Liver (tissue), 9 donors: ENCODE data around the gene DLEC1. TPM values are rescaled to one million over a fixed set of nuclear protein-coding genes. Genes with fewer than 3 reads are reported as not detected.

Source experiments
- DNase-seq: peaks from one replicate; pipeline ENCODE4 v3.0.0-alpha.2; 2017; ENCODE audit warnings: low spot score
- H3K27ac ChIP-seq, 2 donors: one replicate each; pipeline ENCODE4 v1.7.0; 2013; ENCODE audit warnings: inconsistent platforms in 2 of 2, low read length in 2 of 2, control low read depth in 1 of 2, low read depth in 1 of 2, mild to moderate bottlenecking in 1 of 2
- H3K27me3 ChIP-seq, 4 donors: one replicate each; pipeline versions ENCODE4 v1.6.1 to v1.7.0; 2013; ENCODE audit warnings: low read length in 3 of 4, inconsistent platforms in 1 of 4, mild to moderate bottlenecking in 1 of 4, moderate library complexity in 1 of 4; ENCODE audit not compliant: control insufficient read depth in 4 of 4, insufficient read depth in 4 of 4
- H3K36me3 ChIP-seq, 4 donors: one replicate each; pipeline versions ENCODE4 v1.6.1 to v1.7.0; 2013; ENCODE audit warnings: low read length in 3 of 4, mild to moderate bottlenecking in 3 of 4, low read depth in 1 of 4, moderate library complexity in 1 of 4; ENCODE audit not compliant: control insufficient read depth in 4 of 4, insufficient read depth in 3 of 4
- H3K4me1 ChIP-seq, 4 donors: one replicate each; pipeline versions ENCODE4 v1.6.1 to v1.7.0; 2013; ENCODE audit warnings: low read length in 3 of 4, mild to moderate bottlenecking in 3 of 4, moderate library complexity in 1 of 4; ENCODE audit not compliant: control insufficient read depth in 4 of 4, insufficient read depth in 4 of 4
- H3K4me3 ChIP-seq, 3 donors: one replicate each; pipeline versions ENCODE4 v1.6.1 to v1.7.0; 2013; ENCODE audit warnings: low read length in 3 of 3, control low read depth in 1 of 3, low read depth in 1 of 3, mild to moderate bottlenecking in 1 of 3
- H3K9ac ChIP-seq, 2 donors: one replicate each; pipeline ENCODE4 v1.7.0; 2013; ENCODE audit warnings: low read length in 2 of 2, mild to moderate bottlenecking in 2 of 2, moderate library complexity in 2 of 2, control low read depth in 1 of 2, low read depth in 1 of 2
- H3K9me3 ChIP-seq, 4 donors: one replicate each; pipeline versions ENCODE4 v1.6.1 to v1.7.0; 2013; ENCODE audit warnings: low read length in 3 of 4; ENCODE audit not compliant: control insufficient read depth in 4 of 4
- FOXA1 ChIP-seq: IDR thresholded peaks from 2 replicates; pipeline ENCODE4 v1.6.1; 2016; ENCODE audit warnings: antibody characterized with exemption
- FOXA2 ChIP-seq: IDR thresholded peaks from 2 replicates; pipeline ENCODE4 v1.6.1; 2016; ENCODE audit warnings: antibody characterized with exemption
- HNF4G ChIP-seq: IDR thresholded peaks from 2 replicates; pipeline ENCODE4 v1.6.1; 2016; ENCODE audit warnings: antibody characterized with exemption
- NR2F2 ChIP-seq: IDR thresholded peaks from 2 replicates; pipeline ENCODE4 v1.6.1; 2016; ENCODE audit warnings: antibody characterized with exemption
- RAD21 ChIP-seq, 2 donors: IDR thresholded peaks; 2 replicates each; pipeline ENCODE4 v1.6.1; 2016; ENCODE audit warnings: antibody characterized with exemption in 2 of 2, mild to moderate bottlenecking in 2 of 2
- RXRA ChIP-seq, 2 donors: IDR thresholded peaks; 2 replicates each; pipeline ENCODE4 v1.6.1; 2017 to 2018; ENCODE audit warnings: antibody characterized with exemption in 2 of 2, mild to moderate bottlenecking in 1 of 2
- SP1 ChIP-seq: IDR thresholded peaks from 2 replicates; pipeline ENCODE4 v1.6.1; 2018; ENCODE audit warnings: antibody characterized with exemption, mild to moderate bottlenecking
- YY1 ChIP-seq: IDR thresholded peaks from 2 replicates; pipeline ENCODE4 v1.6.1; 2016; ENCODE audit warnings: antibody characterized with exemption, mild to moderate bottlenecking
- WGBS: extraction: QIAGEN DNeasy Blood & Tissue Kit; methylation state at CpG from one replicate; pipeline ENCODE4 v1.1.7; 2013; 5-methylcytosine and 5-hydroxymethylcytosine counted together
- polyA plus RNA-seq, 2 donors: library from polyadenylated mRNA; stranded (reverse) in 1 of 2; unstranded in 1 of 2; fragments of 200-250 nt in 1 of 2; fragments of >200 nt in 1 of 2; fragmentation: Nextera tagmentation in 1 of 2; extraction: Ambion mirVana in 1 of 2; gene quantifications; one replicate each; pipeline versions ENCODE4 v1.2.1 to v1.2.3, GENCODE V29; 2013 to 2015
- total RNA-seq, 2 donors: library from RNA; depleted of rRNA; stranded (reverse); fragments of >200 nt; gene quantifications; one replicate each; pipeline ENCODE4 v1.2.3, GENCODE V29; 2014
- TF ChIP-seq, protein P1 (sequence below): IDR thresholded peaks from 2 replicates; pipeline ENCODE4 v1.6.1; 2016; ENCODE audit warnings: antibody characterized with exemption
- TF ChIP-seq, protein P2 (sequence below): IDR thresholded peaks from 2 replicates; pipeline ENCODE4 v1.6.1; 2016; ENCODE audit warnings: antibody characterized with exemption
- TF ChIP-seq, protein P3 (sequence below): fragments of 150-350 bp; IDR thresholded peaks from 2 replicates; pipeline ENCODE4 v1.5.1; 2017; ENCODE audit warnings: improper control_type of control experiment, low read depth, low read length; ENCODE audit not compliant: missing input control
- TF ChIP-seq, protein P4 (sequence below): IDR thresholded peaks from 2 replicates; pipeline ENCODE4 v1.6.1; 2016; ENCODE audit warnings: antibody characterized with exemption, mild to moderate bottlenecking
- donor health status: healthy.
- donor health status: healthy.
- donor health status: healthy.
- donor health status: healthy.
- donor health status: healthy.

DLEC1 gene
- total and polyA plus RNA-seq, 4 donors: 0.09 to 0.63 (median 0.30) TPM

DNA sequence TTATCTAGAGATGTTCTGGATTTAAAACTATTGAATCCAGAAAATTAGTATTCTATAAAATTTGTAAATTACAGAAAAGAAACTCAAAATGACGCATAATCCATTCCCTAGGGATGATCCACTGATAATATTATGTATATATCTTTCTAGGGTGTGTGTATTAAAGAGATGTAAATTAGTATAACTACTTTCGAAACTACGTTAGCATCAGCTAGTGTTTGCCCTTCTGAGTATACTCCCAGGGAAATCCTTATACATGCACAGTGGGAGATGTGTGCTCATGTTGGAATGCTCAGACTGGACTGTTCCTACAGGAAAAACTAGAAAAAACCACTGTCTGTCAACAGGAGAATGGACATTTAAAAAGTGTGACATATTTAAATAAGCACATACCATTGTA lies 61.5 kb downstream of the DLEC1 start:
- Histone ChIP-seq H3K36me3 (no peaks in the 10 kb centered on the region), H3K9me3 (peaks cover 0 to 1% (median under 1%) of the 10 kb centered on the region in 4 donors)
- WGBS: 87% methylated on average over 3 of the region's 3 CpGs

DNA sequence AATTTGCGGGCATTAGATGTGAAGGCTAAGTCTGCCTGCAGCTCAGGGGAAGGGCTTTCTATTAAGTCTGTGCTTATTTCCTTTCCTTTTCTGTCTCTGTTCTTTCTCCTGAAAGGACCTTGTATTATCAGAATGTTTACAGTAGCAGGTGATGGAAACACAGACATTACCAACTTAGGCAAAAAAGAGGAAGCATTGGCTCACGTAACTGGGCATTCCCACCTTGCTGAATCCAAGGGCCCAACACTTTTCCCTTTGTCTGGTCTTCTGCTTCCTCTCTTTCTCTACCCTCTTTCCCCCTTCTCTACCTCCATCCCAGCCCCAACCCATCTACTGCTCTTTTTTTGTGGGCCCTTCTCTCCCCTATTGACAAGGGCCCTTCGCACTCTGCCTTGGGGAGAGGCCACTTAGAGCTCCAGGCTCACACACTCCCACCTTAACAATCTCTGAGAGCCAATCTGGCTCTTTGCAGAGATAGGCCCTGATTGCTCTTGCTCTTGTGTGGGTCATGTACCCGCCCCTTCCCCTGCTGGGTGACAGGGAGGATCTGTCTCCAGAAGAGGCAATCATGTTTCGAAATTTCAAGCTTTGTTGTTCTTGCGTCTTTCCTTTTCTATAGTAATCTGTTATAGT lies 62.9 kb downstream of the DLEC1 start:
- no peak overlapping the region for H3K4me3 ChIP-seq
- no peaks in the 10 kb centered on the region for H3K36me3 ChIP-seq
- WGBS: 88% methylated on average over 6 of the region's 6 CpGs
- no peak overlapping the region for H3K27ac ChIP-seq
- no peak overlapping the region for H3K9ac ChIP-seq
- H3K4me1 ChIP-seq: no peaks in the 10 kb centered on the region
- no peaks in the 10 kb centered on the region for H3K27me3 ChIP-seq
- TF ChIP-seq HNF4G (no peak), SP1 (no peak), FOXA1 (no peak)
- TF ChIP-seq, protein P1, sequence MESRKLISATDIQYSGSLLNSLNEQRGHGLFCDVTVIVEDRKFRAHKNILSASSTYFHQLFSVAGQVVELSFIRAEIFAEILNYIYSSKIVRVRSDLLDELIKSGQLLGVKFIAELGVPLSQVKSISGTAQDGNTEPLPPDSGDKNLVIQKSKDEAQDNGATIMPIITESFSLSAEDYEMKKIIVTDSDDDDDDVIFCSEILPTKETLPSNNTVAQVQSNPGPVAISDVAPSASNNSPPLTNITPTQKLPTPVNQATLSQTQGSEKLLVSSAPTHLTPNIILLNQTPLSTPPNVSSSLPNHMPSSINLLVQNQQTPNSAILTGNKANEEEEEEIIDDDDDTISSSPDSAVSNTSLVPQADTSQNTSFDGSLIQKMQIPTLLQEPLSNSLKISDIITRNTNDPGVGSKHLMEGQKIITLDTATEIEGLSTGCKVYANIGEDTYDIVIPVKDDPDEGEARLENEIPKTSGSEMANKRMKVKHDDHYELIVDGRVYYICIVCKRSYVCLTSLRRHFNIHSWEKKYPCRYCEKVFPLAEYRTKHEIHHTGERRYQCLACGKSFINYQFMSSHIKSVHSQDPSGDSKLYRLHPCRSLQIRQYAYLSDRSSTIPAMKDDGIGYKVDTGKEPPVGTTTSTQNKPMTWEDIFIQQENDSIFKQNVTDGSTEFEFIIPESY: no peak
- DNase-seq: no peak
- peaks cover 0 to 6% (median 1%) of the 10 kb centered on the region in 4 donors for H3K9me3 ChIP-seq

More for the DNA sequence above, 61.5 kb downstream of the DLEC1 start:
- TF ChIP-seq, protein P2, sequence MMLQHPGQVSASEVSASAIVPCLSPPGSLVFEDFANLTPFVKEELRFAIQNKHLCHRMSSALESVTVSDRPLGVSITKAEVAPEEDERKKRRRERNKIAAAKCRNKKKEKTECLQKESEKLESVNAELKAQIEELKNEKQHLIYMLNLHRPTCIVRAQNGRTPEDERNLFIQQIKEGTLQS: no peak
- TF ChIP-seq FOXA1: no peak
- TF ChIP-seq NR2F2: no peak
- no peak for TF ChIP-seq FOXA2
- no peak for TF ChIP-seq RAD21 (IDR thresholded peaks at IDR 0.05)
- TF ChIP-seq, protein P1: no peak
- no peak for TF ChIP-seq YY1
- TF ChIP-seq, protein P3, sequence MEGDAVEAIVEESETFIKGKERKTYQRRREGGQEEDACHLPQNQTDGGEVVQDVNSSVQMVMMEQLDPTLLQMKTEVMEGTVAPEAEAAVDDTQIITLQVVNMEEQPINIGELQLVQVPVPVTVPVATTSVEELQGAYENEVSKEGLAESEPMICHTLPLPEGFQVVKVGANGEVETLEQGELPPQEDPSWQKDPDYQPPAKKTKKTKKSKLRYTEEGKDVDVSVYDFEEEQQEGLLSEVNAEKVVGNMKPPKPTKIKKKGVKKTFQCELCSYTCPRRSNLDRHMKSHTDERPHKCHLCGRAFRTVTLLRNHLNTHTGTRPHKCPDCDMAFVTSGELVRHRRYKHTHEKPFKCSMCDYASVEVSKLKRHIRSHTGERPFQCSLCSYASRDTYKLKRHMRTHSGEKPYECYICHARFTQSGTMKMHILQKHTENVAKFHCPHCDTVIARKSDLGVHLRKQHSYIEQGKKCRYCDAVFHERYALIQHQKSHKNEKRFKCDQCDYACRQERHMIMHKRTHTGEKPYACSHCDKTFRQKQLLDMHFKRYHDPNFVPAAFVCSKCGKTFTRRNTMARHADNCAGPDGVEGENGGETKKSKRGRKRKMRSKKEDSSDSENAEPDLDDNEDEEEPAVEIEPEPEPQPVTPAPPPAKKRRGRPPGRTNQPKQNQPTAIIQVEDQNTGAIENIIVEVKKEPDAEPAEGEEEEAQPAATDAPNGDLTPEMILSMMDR: no peak
- no peak for TF ChIP-seq HNF4G
- TF ChIP-seq, protein P4, sequence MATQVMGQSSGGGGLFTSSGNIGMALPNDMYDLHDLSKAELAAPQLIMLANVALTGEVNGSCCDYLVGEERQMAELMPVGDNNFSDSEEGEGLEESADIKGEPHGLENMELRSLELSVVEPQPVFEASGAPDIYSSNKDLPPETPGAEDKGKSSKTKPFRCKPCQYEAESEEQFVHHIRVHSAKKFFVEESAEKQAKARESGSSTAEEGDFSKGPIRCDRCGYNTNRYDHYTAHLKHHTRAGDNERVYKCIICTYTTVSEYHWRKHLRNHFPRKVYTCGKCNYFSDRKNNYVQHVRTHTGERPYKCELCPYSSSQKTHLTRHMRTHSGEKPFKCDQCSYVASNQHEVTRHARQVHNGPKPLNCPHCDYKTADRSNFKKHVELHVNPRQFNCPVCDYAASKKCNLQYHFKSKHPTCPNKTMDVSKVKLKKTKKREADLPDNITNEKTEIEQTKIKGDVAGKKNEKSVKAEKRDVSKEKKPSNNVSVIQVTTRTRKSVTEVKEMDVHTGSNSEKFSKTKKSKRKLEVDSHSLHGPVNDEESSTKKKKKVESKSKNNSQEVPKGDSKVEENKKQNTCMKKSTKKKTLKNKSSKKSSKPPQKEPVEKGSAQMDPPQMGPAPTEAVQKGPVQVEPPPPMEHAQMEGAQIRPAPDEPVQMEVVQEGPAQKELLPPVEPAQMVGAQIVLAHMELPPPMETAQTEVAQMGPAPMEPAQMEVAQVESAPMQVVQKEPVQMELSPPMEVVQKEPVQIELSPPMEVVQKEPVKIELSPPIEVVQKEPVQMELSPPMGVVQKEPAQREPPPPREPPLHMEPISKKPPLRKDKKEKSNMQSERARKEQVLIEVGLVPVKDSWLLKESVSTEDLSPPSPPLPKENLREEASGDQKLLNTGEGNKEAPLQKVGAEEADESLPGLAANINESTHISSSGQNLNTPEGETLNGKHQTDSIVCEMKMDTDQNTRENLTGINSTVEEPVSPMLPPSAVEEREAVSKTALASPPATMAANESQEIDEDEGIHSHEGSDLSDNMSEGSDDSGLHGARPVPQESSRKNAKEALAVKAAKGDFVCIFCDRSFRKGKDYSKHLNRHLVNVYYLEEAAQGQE: no peak
- no peak for TF ChIP-seq SP1
- TF ChIP-seq RXRA (IDR thresholded peaks at IDR 0.05): no peak
- H3K4me3 ChIP-seq: no peak overlapping the region
- no peaks in the 10 kb centered on the region for H3K27me3 ChIP-seq
- no peaks in the 10 kb centered on the region for H3K4me1 ChIP-seq
- H3K27ac ChIP-seq: no peak overlapping the region
- H3K9ac ChIP-seq: no peak overlapping the region
- DNase-seq: no peak
